T-cell (primary cell): ENCODE data around the gene ZNF468. TPM values are rescaled to one million over a fixed set of nuclear protein-coding genes. Genes with fewer than 3 reads are reported as not detected.
"Not testable (repeated sequence)": the region's sequence is repeated elsewhere in the genome, so short reads cannot be mapped to it uniquely, and the experiment has no call there.

Experiments used
- ATAC-seq, 4 experiments: fragments of 200-7000 bp in 3 of 4; fragments of 150-1000 bp in 1 of 4; cut with Tn5 transposase; replicated peaks in 1 of 4; 1 replicate in 3 of 4; 2 replicates in 1 of 4; pipeline ENCODE4 v1.10.0; 2021; ENCODE audit warnings: moderate library complexity in 3 of 4, mild to moderate bottlenecking in 2 of 4, moderate number of reproducible peaks in 1 of 4
- CTCF ChIA-PET, 2 donors: fragments of 300-600 bp; sonication (Branson Sonifier 250); formaldehyde crosslinking; loops; one replicate each; lab custom pipeline; 2022; ENCODE audit warnings: antibody characterized with exemption in 2 of 2; lab: Charles Lee
- POLR2A ChIA-PET, 2 donors: fragments of 300-600 bp; sonication (Branson Sonifier 250); formaldehyde crosslinking; loops; one replicate each; lab custom pipeline; 2022; ENCODE audit warnings: antibody characterized with exemption in 2 of 2; lab: Charles Lee
- DNase-seq, 35 experiments: peaks; one replicate each; pipeline versions ENCODE4 v3.0.0 to v3.0.0-alpha.2; 2013 to 2023
- H3K27ac ChIP-seq: one replicate; pipeline ENCODE4 v1.5.1; 2013; ENCODE audit warnings: low read length
- H3K27me3 ChIP-seq, 2 experiments: replicated peaks in 1 of 2; 1 replicate in 1 of 2; 2 replicates in 1 of 2; pipeline versions ENCODE4 v1.6.1 to v1.7.0; 2013; ENCODE audit warnings: low read length in 1 of 2, mixed read lengths in 1 of 2; ENCODE audit not compliant: control insufficient read depth in 2 of 2, insufficient read depth in 2 of 2; ENCODE audit errors: extremely low read depth in 1 of 2
- H3K36me3 ChIP-seq, 2 donors: 1 replicate in 1 of 2; 2 replicates in 1 of 2; pipeline versions ENCODE4 v1.6.1 to v1.7.0; 2013; ENCODE audit warnings: low read length in 1 of 2; ENCODE audit not compliant: control insufficient read depth in 2 of 2, insufficient read depth in 1 of 2; ENCODE audit errors: extremely low read depth in 1 of 2
- H3K4me1 ChIP-seq, 2 experiments: 1 replicate in 1 of 2; 2 replicates in 1 of 2; pipeline versions ENCODE4 v1.6.1 to v1.7.0; 2013; ENCODE audit warnings: low read length in 2 of 2, mixed read lengths in 1 of 2; ENCODE audit not compliant: insufficient read depth in 2 of 2, control insufficient read depth in 1 of 2; ENCODE audit errors: extremely low read depth in 1 of 2
- H3K4me3 ChIP-seq, 2 donors: 1 replicate in 1 of 2; 2 replicates in 1 of 2; pipeline versions ENCODE4 v1.5.1 to v1.7.0; 2013; ENCODE audit warnings: mild to moderate bottlenecking in 2 of 2, low read length in 1 of 2, moderate library complexity in 1 of 2; ENCODE audit not compliant: control insufficient read depth in 1 of 2; ENCODE audit errors: extremely low read depth in 1 of 2
- H3K9me3 ChIP-seq: 2 replicates; pipeline ENCODE4 v1.7.0; 2013
- H3K27ac Mint-ChIP-seq, 2 donors: one replicate each; pipeline ENCODE4 v1.8.0; 2020 to 2021; ENCODE audit warnings: mild to moderate bottlenecking in 2 of 2, mixed read lengths in 2 of 2
- H3K27me3 Mint-ChIP-seq, 2 donors: one replicate each; pipeline ENCODE4 v1.8.0; 2021 to 2022; ENCODE audit warnings: mixed read lengths in 2 of 2
- H3K36me3 Mint-ChIP-seq: one replicate; pipeline ENCODE4 v1.8.0; 2021; ENCODE audit warnings: mixed read lengths
- H3K4me1 Mint-ChIP-seq, 3 donors: one replicate each; pipeline ENCODE4 v1.8.0; 2020 to 2022; ENCODE audit warnings: mixed read lengths in 3 of 3, mild to moderate bottlenecking in 1 of 3
- H3K4me3 Mint-ChIP-seq, 3 donors: one replicate each; pipeline ENCODE4 v1.8.0; 2020 to 2022; ENCODE audit warnings: mild to moderate bottlenecking in 3 of 3, mixed read lengths in 3 of 3, moderate library complexity in 3 of 3
- H3K9me3 Mint-ChIP-seq, 3 donors: one replicate each; pipeline ENCODE4 v1.8.0; 2020 to 2022; ENCODE audit warnings: mixed read lengths in 3 of 3
- WGBS: methylation state at CpG from one replicate; pipeline ENCODE4 v1.1.5; 2013; ENCODE audit warnings: missing lambda C conversion rate; ENCODE audit not compliant: insufficient coverage; 5-methylcytosine and 5-hydroxymethylcytosine counted together
- total RNA-seq, 35 experiments: library from RNA in 6 of 35; stranded (reverse) in 6 of 35; fragments of 120-200 nt in 1 of 35; gene quantifications; one replicate each; pipeline versions ENCODE4 v1.2.1 to v1.2.4 and lab custom pipeline; 2013 to 2026

Gene ZNF468
- 10 to 100 TPM; 14.5 to 23.6 (median 18.3) TPM for total RNA-seq
- 30.5 TPM for total RNA-seq (2013)
- 16.2 to 51.4 (median 33.5) reads per million in 29 experiments for total RNA-seq (lab: John Stamatoyannopoulos, UW)

DNA sequence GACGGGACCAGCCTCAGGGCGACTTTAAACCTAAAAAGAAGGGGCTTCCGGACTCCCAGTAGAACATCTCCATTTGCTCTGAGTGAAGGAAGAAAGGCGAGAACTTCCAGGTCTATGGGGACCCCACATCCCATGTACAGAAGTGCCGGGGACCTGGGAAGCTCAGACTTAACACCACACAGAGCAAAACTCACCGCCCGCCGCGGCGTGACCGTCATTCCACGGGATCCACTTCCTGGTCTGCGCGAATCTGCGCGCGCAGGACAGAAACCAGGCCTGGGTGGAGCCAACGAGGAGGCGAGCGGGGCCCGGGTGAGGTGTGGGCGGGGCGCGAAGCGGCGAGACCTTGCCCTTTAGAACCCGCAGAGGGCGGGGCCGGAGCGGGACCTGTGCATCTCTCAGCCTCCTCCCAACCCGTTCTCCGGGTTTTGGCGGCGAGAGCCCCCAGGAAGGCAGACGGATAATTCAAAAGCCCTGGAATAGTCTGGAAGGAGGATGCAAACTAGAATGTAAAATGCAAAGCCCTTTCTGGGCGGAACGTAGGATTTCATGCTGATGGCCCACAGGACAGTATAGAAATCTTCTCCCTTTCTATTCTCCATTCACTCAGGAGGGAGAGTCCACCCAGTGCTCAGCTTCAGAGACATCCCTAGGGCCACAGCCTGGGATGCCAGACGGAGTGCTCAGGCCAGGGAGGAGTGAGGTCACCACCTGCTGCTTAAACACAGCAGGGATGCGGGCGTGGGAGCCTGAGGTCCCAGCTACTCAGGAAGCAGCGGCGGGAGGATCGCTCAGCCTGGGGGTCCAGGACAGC, at the start of gene ZNF468:
Gene ZNF468, minus strand, starts transcription at position 242 of the 814 bp plus-strand sequence. CDS start 3,347 bp downstream, outside the sequence.
- Histone ChIP-seq H3K4me3 (peak within 1 kb of the TSS; percentile 80 to 88), H3K4me1 (peaks cover 0 to 15% of the 10 kb centered on the region in 2 experiments), H3K27ac (peak within 1 kb of the TSS; percentile 57), H3K36me3 (peaks cover 0 to 17% of the 10 kb centered on the region in 2 donors)
- H3K4me3 Mint-ChIP-seq: peak within 1 kb of the TSS; percentile 93 to 97 (median 94)
- H3K9me3 ChIP-seq, CTCF ChIA-PET, H3K27me3 Mint-ChIP-seq, H3K27me3 ChIP-seq: not testable (repeated sequence)
- peak; percentile 99 for ATAC-seq
- peaks cover 9 to 13% (median 13%) of the 10 kb centered on the region in 3 donors for H3K9me3 Mint-ChIP-seq
- H3K27ac Mint-ChIP-seq: peak within 1 kb of the TSS; percentile 79 to 91
- WGBS: 0% methylated on average over 12 of the region's 43 CpGs
- DNase-seq: peak; percentile 27 to 79 (median 61)
- POLR2A ChIA-PET: interaction anchor here in 1 of 2 donors (0.6 kb wide), 1 partner anchor 699 kb away, joined by 7 read pairs; no protein-coding TSS in a partner anchor
- peaks cover 38% of the 10 kb centered on the region for H3K36me3 Mint-ChIP-seq
- H3K4me1 Mint-ChIP-seq: peaks cover 12 to 31% (median 24%) of the 10 kb centered on the region in 3 donors

DNA sequence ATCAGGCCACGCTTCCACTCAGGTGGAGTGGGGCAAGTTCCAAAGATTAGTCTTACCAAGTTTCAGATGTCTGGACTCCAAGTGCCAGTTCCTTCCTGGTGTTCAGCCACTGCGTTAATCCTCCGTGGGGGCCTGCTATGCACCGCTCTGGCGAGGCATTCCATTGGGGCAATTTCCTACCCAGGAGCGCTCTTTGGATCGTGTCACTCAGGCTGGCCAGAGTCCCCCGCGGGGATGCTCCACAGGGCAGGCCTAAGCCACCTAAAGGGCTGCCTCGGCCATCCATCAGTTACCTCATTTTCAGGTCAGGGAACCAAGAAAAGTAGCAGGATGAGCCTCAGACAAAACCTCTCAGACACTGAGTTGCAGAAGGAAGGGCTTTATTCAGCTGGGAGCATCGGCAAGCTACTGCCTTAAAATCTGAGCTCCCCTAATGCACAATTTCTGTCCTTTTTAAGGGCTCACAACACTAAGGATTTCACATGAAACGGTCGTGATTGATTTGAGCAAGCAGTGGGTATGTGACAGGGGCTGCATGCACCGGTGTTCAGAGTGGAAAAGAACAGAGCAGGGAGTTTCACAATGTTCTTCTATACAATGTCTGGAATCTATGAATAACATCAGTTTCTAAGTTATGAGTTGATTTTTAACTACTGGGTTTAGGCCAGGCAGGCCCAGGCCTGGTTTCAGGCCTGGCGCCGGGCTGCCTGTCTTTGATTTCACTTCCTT, 46.8 kb upstream of the ZNF468 start:
- DNase-seq, H3K27ac Mint-ChIP-seq, H3K4me1 Mint-ChIP-seq, CTCF ChIA-PET, H3K27me3 Mint-ChIP-seq, H3K27me3 ChIP-seq, H3K4me3 ChIP-seq, H3K27ac ChIP-seq, H3K4me1 ChIP-seq, H3K4me3 Mint-ChIP-seq, H3K9me3 ChIP-seq, POLR2A ChIA-PET, ATAC-seq: not testable (repeated sequence)
- H3K9me3 Mint-ChIP-seq: peaks cover 17 to 40% (median 25%) of the 10 kb centered on the region in 3 donors
- WGBS: 95% methylated on average over 8 of the region's 16 CpGs
- H3K36me3 Mint-ChIP-seq: peaks cover 34% of the 10 kb centered on the region
- peaks cover 0 to 15% of the 10 kb centered on the region in 2 donors for H3K36me3 ChIP-seq

DNA sequence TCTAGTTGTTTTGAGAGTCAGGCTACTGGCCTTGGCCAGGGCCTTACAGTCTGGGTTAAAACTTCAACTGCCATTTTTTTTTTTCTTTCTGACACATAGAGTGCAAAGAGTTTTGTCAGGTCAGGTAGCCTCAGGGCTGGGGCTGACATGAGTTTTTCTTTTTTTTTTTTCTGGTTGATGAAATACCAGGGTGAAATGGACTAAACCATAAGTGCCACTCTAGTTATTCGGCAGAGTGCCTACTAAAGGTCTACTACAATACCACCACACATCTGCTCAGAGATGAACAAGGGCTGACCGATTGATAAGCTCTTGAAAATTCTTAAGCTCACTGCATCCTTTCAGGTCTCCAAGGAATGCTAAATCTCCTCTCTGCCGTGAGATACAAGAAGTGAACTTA, 44.4 kb upstream of the ZNF468 start:
- Mint-ChIP-seq H3K27me3 (no peaks in the 10 kb centered on the region), H3K4me1 (peaks cover 9 to 21% (median 11%) of the 10 kb centered on the region in 3 donors), H3K4me3 (no peak overlapping the region), H3K27ac (no peak overlapping the region), H3K9me3 (peaks cover 9 to 22% (median 14%) of the 10 kb centered on the region in 3 donors), H3K36me3 (peaks cover 20% of the 10 kb centered on the region)
- no peak overlapping the region for H3K4me3 ChIP-seq
- no peaks in the 10 kb centered on the region for H3K36me3 ChIP-seq
- peaks cover 0 to 13% of the 10 kb centered on the region in 2 experiments for H3K4me1 ChIP-seq
- no peak overlapping the region for H3K27ac ChIP-seq
- CTCF ChIA-PET: interaction anchor here in 1 of 2 donors (0.6 to 0.7 kb wide), 2 partner anchors 40 to 530 kb away, joined by 3 to 4 read pairs; partner anchors contain the start of gene ZNF761
- no peak for DNase-seq
- WGBS: no CpG with 5 or more reads among the region's 3 CpGs
- POLR2A ChIA-PET: no interaction called here
- H3K9me3 ChIP-seq: peaks cover 2% of the 10 kb centered on the region
- no peaks in the 10 kb centered on the region for H3K27me3 ChIP-seq
- no peak for ATAC-seq

DNA sequence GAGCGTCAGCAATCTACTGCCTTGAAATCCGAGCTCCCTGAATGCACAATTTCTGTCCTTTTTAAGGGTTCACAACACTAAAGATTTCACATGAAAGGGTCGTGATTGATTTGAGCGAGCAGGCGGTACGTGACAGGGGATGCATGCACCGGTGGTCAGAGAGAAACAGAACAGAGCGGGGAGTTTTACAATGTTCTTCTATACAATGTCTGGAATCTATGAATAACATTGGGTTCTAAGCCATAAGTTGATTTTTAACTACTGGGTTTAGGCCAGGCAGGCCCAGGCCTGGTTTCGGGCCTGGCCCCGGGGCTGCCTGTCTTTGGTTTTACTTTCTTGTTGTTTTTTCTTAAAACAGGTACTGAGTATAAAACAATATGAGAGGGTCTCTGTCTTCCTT, 41.2 kb upstream of the ZNF468 start:
- peaks cover 12% of the 10 kb centered on the region for H3K36me3 Mint-ChIP-seq
- WGBS: 100% methylated on average over 6 of the region's 10 CpGs
- H3K4me3 Mint-ChIP-seq: peak overlapping the region; percentile 10 to 88 (median 22)
- peaks cover 0 to 21% of the 10 kb centered on the region in 2 experiments for H3K4me1 ChIP-seq
- H3K27me3 ChIP-seq, H3K4me3 ChIP-seq, H3K27ac ChIP-seq, POLR2A ChIA-PET, DNase-seq, H3K27me3 Mint-ChIP-seq, H3K9me3 ChIP-seq, H3K27ac Mint-ChIP-seq, H3K36me3 ChIP-seq, CTCF ChIA-PET, ATAC-seq, H3K9me3 Mint-ChIP-seq: not testable (repeated sequence)
- peaks cover 13 to 25% (median 21%) of the 10 kb centered on the region in 3 donors for H3K4me1 Mint-ChIP-seq

DNA sequence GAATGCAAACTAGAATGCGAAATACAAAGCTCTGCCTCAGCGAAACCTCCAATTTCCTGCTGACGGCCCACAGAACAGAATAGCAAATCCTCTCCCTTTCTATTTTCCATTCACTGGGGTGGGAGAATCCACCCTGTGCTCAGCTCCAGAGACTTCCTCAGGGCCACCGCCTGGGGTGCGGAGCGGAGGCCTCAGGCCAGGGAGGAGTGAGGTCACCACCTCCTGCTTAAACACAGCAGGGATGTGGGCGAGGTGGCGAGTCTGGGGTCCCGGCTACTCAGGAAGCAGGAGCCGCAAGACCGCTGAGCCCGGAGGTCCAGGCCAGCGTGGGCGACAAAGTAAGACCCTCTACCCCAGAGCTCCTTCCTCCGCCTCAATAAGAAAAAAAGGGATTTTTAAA, 40.7 kb upstream of the ZNF468 start:
- Histone ChIP-seq H3K36me3 (no peaks in the 10 kb centered on the region), H3K27ac (peak overlapping the region; percentile 32), H3K27me3 (no peaks in the 10 kb centered on the region), H3K4me3 (peak overlapping the region; percentile 67 to 93), H3K4me1 (peaks cover 0 to 21% of the 10 kb centered on the region in 2 experiments), H3K9me3 (no peaks in the 10 kb centered on the region)
- H3K27ac Mint-ChIP-seq: peak overlapping the region in 1 of 2 donors; percentile 91
- no peak for ATAC-seq
- ChIA-PET POLR2A (no interaction called here), CTCF (no interaction called here)
- 100% methylated on average over 2 of the region's 15 CpGs for WGBS
- no peaks in the 10 kb centered on the region for H3K27me3 Mint-ChIP-seq
- peaks cover 0 to 4% (median 2%) of the 10 kb centered on the region in 3 donors for H3K9me3 Mint-ChIP-seq
- peak overlapping the region; percentile 88 to 90 (median 89) for H3K4me3 Mint-ChIP-seq
- DNase-seq: no peak
- H3K36me3 Mint-ChIP-seq: peaks cover 16% of the 10 kb centered on the region
- peaks cover 13 to 26% (median 21%) of the 10 kb centered on the region in 3 donors for H3K4me1 Mint-ChIP-seq
